Motor neuron (in vitro differentiated cells): ENCODE results near the gene IL18. TPM values are rescaled to one million over a fixed set of nuclear protein-coding genes. Genes with fewer than 3 reads are reported as not detected.

ENCODE experiments used
- ATAC-seq, 8 experiments: fragments of 200-7000 bp; cut with Tn5 transposase; replicated peaks in 6 of 8; 2 replicates each; pipeline ENCODE4 v1.8.0; 2021; ENCODE audit warnings: mild to moderate bottlenecking in 8 of 8, moderate library complexity in 8 of 8
- H3K27ac ChIP-seq, 2 donors: fragments of 250-450 bp; sonication (Bioruptor Pico); 2 replicates each; pipeline ENCODE4 v1.9.0; 2021; ENCODE audit warnings: antibody characterized with exemption in 2 of 2, mild to moderate bottlenecking in 2 of 2, moderate library complexity in 1 of 2
- H3K4me1 ChIP-seq, 2 donors: fragments of 250-450 bp; sonication (Bioruptor Pico); replicated peaks in 1 of 2; 2 replicates each; pipeline ENCODE4 v1.6.1; 2021; ENCODE audit warnings: antibody characterized with exemption in 2 of 2, mild to moderate bottlenecking in 2 of 2, moderate library complexity in 1 of 2
- H3K4me3 ChIP-seq, 5 donors: fragments of 250-450 bp; sonication (Bioruptor Pico); 2 replicates each; pipeline ENCODE4 v1.9.0; 2021; ENCODE audit warnings: antibody characterized with exemption in 5 of 5, mild to moderate bottlenecking in 5 of 5, moderate library complexity in 4 of 5
- WGBS, 10 experiments: fragments of 450-650 bp; shearing (Covaris generic); methylation state at CpG; one replicate each; pipeline ENCODE4 v1.0.0; 2022; 5-methylcytosine and 5-hydroxymethylcytosine counted together
- in situ Hi-C, 9 experiments: fragments of 400-800 bp; cut with MboI; loops; one replicate each; pipeline ENCODE4 v1.15.0; 2021; ENCODE audit warnings: low sequenced_read_pairs in 9 of 9, low pct_unique_long_range_greater_than_20kb in 2 of 9; ENCODE audit not compliant: unreplicated experiment in 9 of 9
- total RNA-seq, 8 experiments: library from RNA; unstranded; fragments of 300-600 nt; gene quantifications; 2 replicates each; pipeline versions ENCODE4 v1.2.3 to v1.2.4, GENCODE V29; 2022

IL18 gene
- total RNA-seq, 8 experiments from 2014 or later = 0.25 to 15.0 (median 1.7) TPM; not detected in 1

- ATAC-seq = no peak
- in situ Hi-C loops = no loop called here
- H3K4me1 ChIP-seq = peaks cover 0 to 11% of the 10 kb centered on the region in 2 donors
- 40 to 100% (median 82%) methylated on average over 1 of the region's 1 CpG; no CpG with 5 or more reads in 4 of the 10 experiments for WGBS, 10 experiments
- H3K27ac ChIP-seq = no peak overlapping the region
- H3K4me3 ChIP-seq = no peak overlapping the region
Observed at GRCh38 chr11:112182867-112183266, 19.0 kb upstream of the IL18 start.

GRCh38 chr11:112179601-112180000 lies 15.7 kb upstream of the IL18 start:
- Histone ChIP-seq H3K4me1 (peaks cover 6 to 28% of the 10 kb centered on the region in 2 donors), H3K27ac (no peak overlapping the region), H3K4me3 (no peak overlapping the region)
- ATAC-seq = no peak
- in situ Hi-C loops = no loop called here

GRCh38 chr11:112178936-112179335 lies 15.0 kb upstream of the IL18 start:
- WGBS, 10 experiments = 38 to 100% (median 93%) methylated on average over 1 to 3 of the region's 3 CpGs; no CpG with 5 or more reads in 3 of the 10 experiments
- Histone ChIP-seq H3K4me3 (no peak overlapping the region), H3K27ac (no peak overlapping the region), H3K4me1 (peaks cover 6 to 30% of the 10 kb centered on the region in 2 donors)
- ATAC-seq = no peak
- in situ Hi-C loops = no loop called here

- in situ Hi-C loops = no loop called here
- Histone ChIP-seq H3K4me1 (peaks cover 6 to 30% of the 10 kb centered on the region in 2 donors), H3K27ac (no peak overlapping the region), H3K4me3 (no peak overlapping the region)
- WGBS, 10 experiments = 50 to 100% (median 90%) methylated on average over 1 of the region's 1 CpG; no CpG with 5 or more reads in 3 of the 10 experiments
- ATAC-seq = no peak
Observed at GRCh38 chr11:112178428-112178827, 14.5 kb upstream of the IL18 start.

- no peak overlapping the region for H3K27ac ChIP-seq
- no peak overlapping the region for H3K4me3 ChIP-seq
- in situ Hi-C loops = no loop called here
- 60 to 100% (median 90%) methylated on average over 1 to 4 of the region's 4 CpGs; no CpG with 5 or more reads in 4 of the 10 experiments for WGBS, 10 experiments
- H3K4me1 ChIP-seq = peaks cover 6 to 30% of the 10 kb centered on the region in 2 donors
- ATAC-seq = no peak
Observed at GRCh38 chr11:112177589-112177988, 13.7 kb upstream of the IL18 start.

GRCh38 chr11:112176077-112176476 lies 12.2 kb upstream of the IL18 start:
- Histone ChIP-seq H3K27ac (peak overlapping the region; percentile 16 to 40), H3K4me1 (peaks cover 6 to 30% of the 10 kb centered on the region in 2 donors), H3K4me3 (peak overlapping the region; percentile 39 to 53 (median 46))
- 0 to 100% (median 40%) methylated on average over 1 of the region's 1 CpG; no CpG with 5 or more reads in 3 of the 10 experiments for WGBS, 10 experiments
- in situ Hi-C loops = no loop called here
- ATAC-seq = peak in 2 of 8 experiments; percentile 6 to 31

GRCh38 chr11:112175599-112175952 lies 11.7 kb upstream of the IL18 start:
- H3K4me3 ChIP-seq = peak overlapping the region; percentile 39 to 53 (median 46)
- peak; percentile 45 to 86 (median 82) for ATAC-seq
- peaks cover 6 to 30% of the 10 kb centered on the region in 2 donors for H3K4me1 ChIP-seq
- 0 to 33% (median 0%) methylated on average over 1 to 2 of the region's 4 CpGs; no CpG with 5 or more reads in 2 of the 10 experiments for WGBS, 10 experiments
- H3K27ac ChIP-seq = peak overlapping the region; percentile 16 to 40
- in situ Hi-C loops = no loop called here

- in situ Hi-C loops = no loop called here
- WGBS, 10 experiments = 0 to 8% (median 4%) methylated on average over 3 to 11 of the region's 11 CpGs
- Histone ChIP-seq H3K4me3 (peak within 1 kb of the TSS; percentile 39 to 53 (median 46)), H3K4me1 (peaks cover 6 to 30% of the 10 kb centered on the region in 2 donors), H3K27ac (peak within 1 kb of the TSS; percentile 40 to 49)
- peak; percentile 93 to 99 (median 98) for ATAC-seq
Observed at GRCh38 chr11:112174789-112175598, 11.1 kb upstream of the IL18 start, which contains the start of gene BCO2. BCO2 (plus strand) TSS chr11:112175512; CDS start chr11:112175602, 90 bp downstream.

- H3K4me1 ChIP-seq = peaks cover 6 to 22% of the 10 kb centered on the region in 2 donors
- no peak overlapping the region for H3K27ac ChIP-seq
- no peak for ATAC-seq
- 56 to 100% (median 81%) methylated on average over 1 to 3 of the region's 3 CpGs; no CpG with 5 or more reads in 4 of the 10 experiments for WGBS, 10 experiments
- H3K4me3 ChIP-seq = no peak overlapping the region
- in situ Hi-C loops = no loop called here
Observed at GRCh38 chr11:112173152-112173551, 9.3 kb upstream of the IL18 start.

- Histone ChIP-seq H3K4me3 (no peak overlapping the region), H3K4me1 (peaks cover 3 to 17% of the 10 kb centered on the region in 2 donors), H3K27ac (no peak overlapping the region)
- in situ Hi-C loops = no loop called here
- ATAC-seq = no peak
- 0 to 100% (median 75%) methylated on average over 1 to 2 of the region's 2 CpGs; no CpG with 5 or more reads in 1 of the 10 experiments for WGBS, 10 experiments
Observed at GRCh38 chr11:112172362-112172994, 8.6 kb upstream of the IL18 start.

- WGBS, 10 experiments = 90 to 100% methylated on average over 2 to 3 of the region's 25 CpGs; no CpG with 5 or more reads in 8 of the 10 experiments
- Histone ChIP-seq H3K4me1 (no peaks in the 10 kb centered on the region), H3K27ac (no peak within 1 kb of the TSS), H3K4me3 (no peak within 1 kb of the TSS)
- no peak for ATAC-seq
- in situ Hi-C loops = no loop called here
Observed at GRCh38 chr11:112167145-112167544, 3.3 kb upstream of the IL18 start, which contains the start of gene TEX12. TEX12 (plus strand) TSS chr11:112167372; CDS start chr11:112169269, 1,897 bp downstream.

- no peaks in the 10 kb centered on the region for H3K4me1 ChIP-seq
- peak in 1 of 8 experiments; percentile 42 for ATAC-seq
- in situ Hi-C loops = no loop called here
- H3K27ac ChIP-seq = no peak overlapping the region
- WGBS, 10 experiments = 11 to 100% (median 84%) methylated on average over 1 to 7 of the region's 8 CpGs
- H3K4me3 ChIP-seq = no peak overlapping the region
Observed at GRCh38 chr11:112166562-112166961, 2.7 kb upstream of the IL18 start.

- Histone ChIP-seq H3K4me3 (no peak overlapping the region), H3K27ac (no peak overlapping the region), H3K4me1 (no peaks in the 10 kb centered on the region)
- no peak for ATAC-seq
- 63 to 96% (median 86%) methylated on average over 1 to 3 of the region's 3 CpGs for WGBS, 10 experiments
- in situ Hi-C loops = no loop called here
Observed at GRCh38 chr11:112165049-112165448, 1.2 kb upstream of the IL18 start.
